H1 (cell line): ENCODE results near the gene GPS1. TPM values are rescaled to one million over a fixed set of nuclear protein-coding genes. Genes with fewer than 3 reads are reported as not detected.

Experiments used
- CTCF ChIA-PET: fragments of 300-600 bp; sonication (Branson Sonifier 250); formaldehyde crosslinking; loops from one replicate; lab custom pipeline; 2021; ENCODE audit not compliant: partially characterized antibody; lab: Charles Lee
- POLR2A ChIA-PET: fragments of 300-600 bp; sonication (Branson Sonifier 250); formaldehyde crosslinking; loops from one replicate; lab custom pipeline; 2021; ENCODE audit warnings: inconsistent platforms; ENCODE audit not compliant: partially characterized antibody; lab: Charles Lee
- DNase-seq, 2 experiments: peaks; one replicate each; pipeline versions ENCODE4 v3.0.0 to v3.0.0-alpha.2; 2010 to 2022; ENCODE audit warnings: low spot score in 2 of 2, low read depth in 1 of 2, mixed read lengths in 1 of 2
- FAIRE-seq: peaks from 2 replicates; lab custom pipeline; 2011; peaks lifted over from hg19 to GRCh38; lab: Jason Lieb, UNC
- H2AFZ ChIP-seq: 2 replicates; pipeline ENCODE4 v1.8.1; 2012; ENCODE audit warnings: low read length, inconsistent platforms
- H2AK5ac ChIP-seq: 2 replicates; pipeline ENCODE4 v1.6.1; 2013; ENCODE audit warnings: low read depth, low read length
- H2BK120ac ChIP-seq: replicated peaks from 2 replicates; pipeline ENCODE3; 2013; ENCODE audit warnings: low read depth, low read length, inconsistent platforms
- H2BK12ac ChIP-seq: 2 replicates; pipeline ENCODE4 v1.6.1; 2013; ENCODE audit warnings: low read depth, low read length
- H2BK15ac ChIP-seq: 2 replicates; pipeline ENCODE4 v1.6.1; 2013; ENCODE audit warnings: low read length
- H2BK20ac ChIP-seq: 2 replicates; pipeline ENCODE4 v1.6.1; 2013; ENCODE audit warnings: low read length
- H2BK5ac ChIP-seq: 2 replicates; pipeline ENCODE4 v1.6.1; 2013; ENCODE audit warnings: low read depth, low read length
- H3K14ac ChIP-seq: 2 replicates; pipeline ENCODE4 v1.6.1; 2013; ENCODE audit warnings: inconsistent platforms; ENCODE audit not compliant: insufficient read length
- H3K18ac ChIP-seq: 2 replicates; pipeline ENCODE4 v1.6.1; 2013; ENCODE audit warnings: low read length; ENCODE audit errors: extremely low read depth
- H3K23ac ChIP-seq: 2 replicates; pipeline ENCODE4 v1.6.1; 2013; ENCODE audit warnings: inconsistent platforms; ENCODE audit not compliant: insufficient read length
- H3K23me2 ChIP-seq: 2 replicates; pipeline ENCODE4 v1.6.1; 2013; ENCODE audit warnings: low read depth, low read length
- H3K27ac ChIP-seq: 2 replicates; pipeline ENCODE4 v1.6.1; 2011; ENCODE audit warnings: low read depth, low read length, inconsistent platforms
- H3K27me3 ChIP-seq, 4 experiments: replicated peaks in 1 of 4; 1 replicate in 1 of 4; 2 replicates in 3 of 4; pipeline versions ENCODE4 v1.6.1 to v1.8.1; 2011 to 2013; ENCODE audit warnings: low read length in 3 of 4, mild to moderate bottlenecking in 3 of 4, inconsistent platforms in 2 of 4, mixed read lengths in 2 of 4, moderate library complexity in 1 of 4; ENCODE audit not compliant: control insufficient read depth in 3 of 4, insufficient read depth in 3 of 4; ENCODE audit errors: extremely low read depth in 1 of 4
- H3K36me3 ChIP-seq, 4 experiments: 2 replicates each; pipeline versions ENCODE4 v1.6.1 to v1.8.1; 2011 to 2013; ENCODE audit warnings: mild to moderate bottlenecking in 4 of 4, low read length in 3 of 4, moderate library complexity in 2 of 4, control low read depth in 1 of 4, inconsistent platforms in 1 of 4; ENCODE audit not compliant: insufficient read depth in 4 of 4, control insufficient read depth in 2 of 4
- H3K4ac ChIP-seq: replicated peaks from 2 replicates; pipeline ENCODE3; 2013; ENCODE audit warnings: low read length, low read depth, mixed read lengths, inconsistent platforms; ENCODE audit not compliant: insufficient read length
- H3K4me1 ChIP-seq, 4 experiments: replicated peaks in 1 of 4; 1 replicate in 1 of 4; 2 replicates in 3 of 4; pipeline versions ENCODE4 v1.6.1 to v1.8.1; 2011 to 2013; ENCODE audit warnings: low read length in 3 of 4, inconsistent platforms in 2 of 4, mixed read lengths in 1 of 4; ENCODE audit not compliant: insufficient read depth in 4 of 4, control insufficient read depth in 3 of 4
- H3K4me2 ChIP-seq, 2 experiments: 2 replicates each; pipeline versions ENCODE4 v1.6.1 to v1.8.1; 2011 to 2013; ENCODE audit warnings: low read depth in 2 of 2, low read length in 2 of 2, control low read depth in 1 of 2, inconsistent platforms in 1 of 2, mild to moderate bottlenecking in 1 of 2; ENCODE audit not compliant: insufficient read depth in 1 of 2
- H3K4me3 ChIP-seq, 4 experiments: fragments of 200-600, 300-600 bp in 1 of 4; sonication (generic), shearing (Covaris generic), sonication (Bioruptor Twin) in 1 of 4; 2 replicates each; pipeline versions ENCODE4 v1.5.1 to v1.8.1; 2011 to 2016; ENCODE audit warnings: low read length in 4 of 4, low read depth in 3 of 4, control low read depth in 2 of 4, inconsistent platforms in 2 of 4, mild to moderate bottlenecking in 2 of 4, mixed read lengths in 1 of 4, moderate library complexity in 1 of 4; ENCODE audit not compliant: insufficient read depth in 2 of 4; ENCODE audit errors: extremely low read depth in 1 of 4
- H3K56ac ChIP-seq: replicated peaks from 2 replicates; pipeline ENCODE3; 2013; ENCODE audit warnings: low read depth, mild to moderate bottlenecking, mixed read lengths, low read length, inconsistent platforms; ENCODE audit not compliant: insufficient read length
- H3K79me1 ChIP-seq: 2 replicates; pipeline ENCODE4 v1.6.1; 2013; ENCODE audit warnings: low read depth, low read length, control low read depth
- H3K79me2 ChIP-seq, 2 experiments: 2 replicates each; pipeline versions ENCODE4 v1.6.1 to v1.8.1; 2012 to 2013; ENCODE audit warnings: low read length in 2 of 2, mild to moderate bottlenecking in 2 of 2, inconsistent platforms in 1 of 2; ENCODE audit not compliant: insufficient read depth in 2 of 2, control insufficient read depth in 1 of 2
- H3K9ac ChIP-seq, 4 experiments: replicated peaks in 1 of 4; 1 replicate in 1 of 4; 2 replicates in 3 of 4; pipeline versions ENCODE4 v1.6.1 to v1.8.1; 2011 to 2013; ENCODE audit warnings: low read depth in 3 of 4, low read length in 3 of 4, control low read depth in 2 of 4, mild to moderate bottlenecking in 2 of 4, moderate library complexity in 2 of 4, inconsistent platforms in 1 of 4; ENCODE audit errors: extremely low read depth in 1 of 4
- H3K9me3 ChIP-seq, 2 experiments: 2 replicates each; pipeline versions ENCODE4 v1.6.1 to v1.8.1; 2012 to 2013; ENCODE audit warnings: mild to moderate bottlenecking in 2 of 2, moderate library complexity in 2 of 2, control low read depth in 1 of 2, inconsistent platforms in 1 of 2, low read depth in 1 of 2, low read length in 1 of 2, mixed read lengths in 1 of 2; ENCODE audit not compliant: insufficient read depth in 2 of 2
- H4K20me1 ChIP-seq, 2 experiments: replicated peaks in 1 of 2; 2 replicates each; pipeline versions ENCODE3 to v1.8.1; 2011 to 2013; ENCODE audit warnings: inconsistent platforms in 2 of 2, low read length in 2 of 2, mild to moderate bottlenecking in 1 of 2; ENCODE audit not compliant: insufficient read depth in 2 of 2, control insufficient read depth in 1 of 2
- H4K5ac ChIP-seq: 2 replicates; pipeline ENCODE4 v1.6.1; 2013; ENCODE audit warnings: low read length, low read depth, mixed read lengths, inconsistent platforms; ENCODE audit not compliant: insufficient read length
- H4K8ac ChIP-seq: 2 replicates; pipeline ENCODE4 v1.8.0; 2013; ENCODE audit warnings: mild to moderate bottlenecking, moderate library complexity, low read length, inconsistent platforms; ENCODE audit not compliant: insufficient read depth; ENCODE audit errors: extremely low read depth
- H4K91ac ChIP-seq: replicated peaks from 2 replicates; pipeline ENCODE3; 2013; ENCODE audit warnings: low read length, mixed read lengths, inconsistent platforms; ENCODE audit not compliant: insufficient read length
- BACH1 ChIP-seq: IDR thresholded peaks from 2 replicates; pipeline ENCODE4 v1.6.1; 2012; ENCODE audit warnings: low read length, improper control_type of control experiment
- BCL11A ChIP-seq, 2 experiments: IDR thresholded peaks; one replicate each; pipeline ENCODE4 v1.6.1; 2011; ENCODE audit warnings: low read depth in 2 of 2, low read length in 2 of 2, mild to moderate bottlenecking in 2 of 2
- BRCA1 ChIP-seq: IDR thresholded peaks from 2 replicates; pipeline ENCODE4 v1.6.1; 2012; ENCODE audit warnings: low read depth, low read length, improper control_type of control experiment
- CHD1 ChIP-seq: IDR thresholded peaks from 2 replicates; pipeline ENCODE4 v1.6.1; 2012; ENCODE audit warnings: low read depth, low read length, improper control_type of control experiment
- CHD2 ChIP-seq: IDR thresholded peaks from 2 replicates; pipeline ENCODE4 v1.6.1; 2012; ENCODE audit warnings: low read length, improper control_type of control experiment
- CTBP2 ChIP-seq: IDR thresholded peaks from 2 replicates; pipeline ENCODE4 v1.7.0; 2011; ENCODE audit warnings: borderline replicate concordance, mild to moderate bottlenecking, moderate library complexity, mixed read lengths, low read length; ENCODE audit not compliant: insufficient read depth, insufficient read length
- EZH2 ChIP-seq: fragments of 200-600 bp; sonication (generic); IDR thresholded peaks from 2 replicates; pipeline ENCODE4 v1.7.1; 2012; ENCODE audit warnings: low read depth, mild to moderate bottlenecking, moderate library complexity, low read length, inconsistent platforms; ENCODE audit not compliant: severe bottlenecking
- GABPA ChIP-seq: IDR thresholded peaks from 2 replicates; pipeline ENCODE4 v1.6.1; 2011; ENCODE audit warnings: mild to moderate bottlenecking, low read length, moderate library complexity, borderline replicate concordance; ENCODE audit not compliant: insufficient read depth
- MAFK ChIP-seq: IDR thresholded peaks from 2 replicates; pipeline ENCODE4 v1.6.1; 2012; ENCODE audit warnings: low read depth, mild to moderate bottlenecking, improper control_type of control experiment, low read length
- NANOG ChIP-seq: IDR thresholded peaks from 2 replicates; pipeline ENCODE4 v1.6.1; 2011; ENCODE audit warnings: low read length, low read depth, mild to moderate bottlenecking, inconsistent platforms; ENCODE audit not compliant: insufficient read depth, poor library complexity, severe bottlenecking
- PHF8 ChIP-seq: fragments of 200-600 bp; sonication (generic); conservative IDR thresholded peaks from 2 replicates; pipeline ENCODE4 v1.7.1; 2012; ENCODE audit warnings: low read depth, mild to moderate bottlenecking, inconsistent platforms, low read length, moderate library complexity
- POLR2AphosphoS5 ChIP-seq: IDR thresholded peaks from 2 replicates; pipeline ENCODE4 v1.6.1; 2011; ENCODE audit warnings: low read depth, low read length
- SIX5 ChIP-seq: IDR thresholded peaks from 2 replicates; pipeline ENCODE4 v1.6.1; 2011; ENCODE audit warnings: mild to moderate bottlenecking, low read depth, low read length
- SP2 ChIP-seq: IDR thresholded peaks from 2 replicates; pipeline ENCODE4 v1.6.1; 2012; ENCODE audit warnings: mild to moderate bottlenecking, low read length, inconsistent platforms
- ZNF274 ChIP-seq: IDR thresholded peaks from 2 replicates; pipeline ENCODE4 v1.7.0; 2012; ENCODE audit warnings: low read length, borderline replicate concordance; ENCODE audit errors: extremely low read depth
- WGBS, 2 experiments: shearing (Covaris generic) in 1 of 2; methylation state at CpG; one replicate each; pipeline versions ENCODE4 v1.1.6 to v1.1.7; 2013 to 2015; ENCODE audit warnings: low lambda C conversion rate in 2 of 2, mixed read lengths in 2 of 2, inconsistent platforms in 1 of 2, low coverage in 1 of 2, missing lambda C conversion rate in 1 of 2; ENCODE audit not compliant: insufficient replicate concordance in 2 of 2, insufficient coverage in 1 of 2, insufficient read length in 1 of 2; ENCODE audit errors: extremely low coverage in 1 of 2, missing lambda C conversion rate in 1 of 2; 5-methylcytosine and 5-hydroxymethylcytosine counted together
- polyA plus RNA-seq, 7 experiments: library from polyadenylated mRNA; depleted of rRNA in 3 of 7; stranded (reverse) in 5 of 7; unstranded in 2 of 7; fragments of >200 nt in 5 of 7; fragments of 200-250 nt in 2 of 7; gene quantifications; 1 replicate in 5 of 7; 2 replicates in 1 of 7; 4 replicates in 1 of 7; pipeline versions ENCODE4 v1.2.1 to v1.2.3, GENCODE V29; 2011 to 2013; ENCODE audit warnings: missing spikeins in 2 of 7, mixed read lengths in 2 of 7
- total RNA-seq: library from RNA; stranded (reverse); fragmentation: NEBNext Ultra II Directional; extraction: Animal tissue kit (Norgen Biotek cat#: 25700); gene quantifications from 2 replicates; pipeline ENCODE4 v1.2.1, GENCODE V29; 2021

Gene GPS1
- total and polyA plus RNA-seq, 2 of the 8 experiments (the other 6 are each of a cell fraction or from before 2014, with no cell fraction given), result 153 to 277 TPM

DNA sequence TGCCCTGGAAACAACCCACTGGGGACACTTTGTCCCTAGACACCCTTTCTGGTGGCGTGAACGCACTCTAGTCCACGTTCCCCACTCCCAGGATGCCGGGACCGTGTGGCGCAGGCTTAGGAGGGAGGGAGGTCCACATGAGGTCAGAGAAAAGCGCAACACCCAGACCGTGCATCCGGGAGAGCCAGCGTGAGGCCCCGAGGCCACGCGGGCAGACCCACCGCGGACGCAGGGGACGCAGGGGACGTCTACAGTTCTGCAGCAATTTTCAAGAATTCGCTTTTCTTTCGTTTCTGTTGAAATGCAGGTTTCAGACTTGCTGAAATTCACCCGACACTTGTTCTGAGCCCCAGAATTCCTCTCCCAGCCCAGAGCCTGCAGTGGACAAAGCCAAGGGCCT lies 4.8 kb upstream of the GPS1 start:
- H2BK5ac ChIP-seq, result no peak overlapping the region
- H3K56ac ChIP-seq, result no peak overlapping the region
- H3K27ac ChIP-seq, result no peak overlapping the region
- H3K23me2 ChIP-seq, result peaks cover 3% of the 10 kb centered on the region; the same call in 1 of the 2 replicates
- H2AFZ ChIP-seq, result no peak overlapping the region
- no peak overlapping the region for H2BK20ac ChIP-seq
- H4K5ac ChIP-seq, result no peak overlapping the region
- 92% methylated on average over 21 of the region's 21 CpGs; no CpG with 5 or more reads in 1 of the 2 experiments for WGBS, 2 experiments
- H3K23ac ChIP-seq, result no peak overlapping the region
- no peak overlapping the region for H3K14ac ChIP-seq
- H3K4me1 ChIP-seq, result peaks cover 0 to 19% (median 10%) of the 10 kb centered on the region in 4 experiments; a peak in 5 of 7 replicates
- no peak overlapping the region for H2BK12ac ChIP-seq
- H3K4me2 ChIP-seq, result no peak overlapping the region
- ChIA-PET POLR2A (interaction anchor here (0.9 kb wide), 1 partner anchor 9 kb away, joined by 3 read pairs; no protein-coding TSS in a partner anchor), CTCF (no interaction called here)
- H4K8ac ChIP-seq, result no peak overlapping the region
- H3K9ac ChIP-seq, result no peak overlapping the region
- no peak overlapping the region for H3K18ac ChIP-seq
- H2BK15ac ChIP-seq, result no peak overlapping the region
- H3K4ac ChIP-seq, result no peak overlapping the region
- peaks cover 0 to 4% (median 0%) of the 10 kb centered on the region in 4 experiments; a peak in 1 of 7 replicates for H3K27me3 ChIP-seq
- peaks cover 0 to 8% of the 10 kb centered on the region in 2 experiments for H4K20me1 ChIP-seq
- H2BK120ac ChIP-seq, result no peak overlapping the region
- DNase-seq, result no peak
- no peak for FAIRE-seq
- no peaks in the 10 kb centered on the region for H3K79me2 ChIP-seq
- H3K79me1 ChIP-seq, result no peaks in the 10 kb centered on the region; the same call in 1 of the 2 replicates
- H3K36me3 ChIP-seq, result peaks cover 0 to 8% (median 2%) of the 10 kb centered on the region in 4 experiments; a peak in 3 of 8 replicates
- H2AK5ac ChIP-seq, result no peak overlapping the region
- no peak overlapping the region for H3K4me3 ChIP-seq
- H4K91ac ChIP-seq, result no peak overlapping the region
- H3K9me3 ChIP-seq, result no peaks in the 10 kb centered on the region
- TF ChIP-seq PHF8, result no peak
- TF ChIP-seq POLR2AphosphoS5, result no peak
- no peak for TF ChIP-seq BCL11A (IDR thresholded peaks at IDR 0.05; ENCODE audit: low read depth in 2 of 2, low read length in 2 of 2)
- no peak for TF ChIP-seq SIX5
- TF ChIP-seq BRCA1, result no peak
- no peak for TF ChIP-seq GABPA
- TF ChIP-seq NANOG, result no peak
- no peak for TF ChIP-seq BACH1
- no peak for TF ChIP-seq EZH2
- no peak for TF ChIP-seq ZNF274
- no peak for TF ChIP-seq CTBP2
- no peak for TF ChIP-seq CHD2
- no peak for TF ChIP-seq MAFK
- no peak for TF ChIP-seq CHD1
- TF ChIP-seq SP2, result no peak
